Endothelial cell (in vitro differentiated cells): ENCODE data around the gene INPP4A. TPM values are rescaled to one million over a fixed set of nuclear protein-coding genes. Genes with fewer than 3 reads are reported as not detected.

Experiments
- DNase-seq: peaks from one replicate; pipeline ENCODE4 v3.0.0; 2021; ENCODE audit warnings: low spot score
- H3K27ac Mint-ChIP-seq: one replicate; pipeline ENCODE4 v1.8.0; 2021; ENCODE audit warnings: mixed read lengths, inconsistent platforms; ENCODE audit not compliant: unreplicated experiment
- H3K27me3 Mint-ChIP-seq: one replicate; pipeline ENCODE4 v1.8.0; 2021; ENCODE audit warnings: mild to moderate bottlenecking, moderate library complexity, mixed read lengths, inconsistent platforms; ENCODE audit not compliant: unreplicated experiment
- H3K36me3 Mint-ChIP-seq: one replicate; pipeline ENCODE4 v1.8.0; 2021; ENCODE audit warnings: mild to moderate bottlenecking, low read depth, mixed read lengths, inconsistent platforms; ENCODE audit not compliant: unreplicated experiment
- H3K4me1 Mint-ChIP-seq: one replicate; pipeline ENCODE4 v1.8.0; 2021; ENCODE audit warnings: mild to moderate bottlenecking, mixed read lengths, inconsistent platforms; ENCODE audit not compliant: unreplicated experiment
- H3K4me3 Mint-ChIP-seq: one replicate; pipeline ENCODE4 v1.8.0; 2021; ENCODE audit warnings: mild to moderate bottlenecking, mixed read lengths, inconsistent platforms; ENCODE audit not compliant: unreplicated experiment
- H3K9me3 Mint-ChIP-seq: one replicate; pipeline ENCODE4 v1.8.0; 2021; ENCODE audit warnings: mixed read lengths, inconsistent platforms; ENCODE audit not compliant: unreplicated experiment
- total RNA-seq: library from RNA; stranded (reverse); fragmentation: NEBNext Ultra II Directional; extraction: Animal tissue kit (Norgen Biotek cat#: 25700); gene quantifications from one replicate; pipeline ENCODE4 v1.2.1, GENCODE V29; 2021; ENCODE audit not compliant: unreplicated experiment
- TF ChIP-seq, protein P1 (sequence below): fragments of 200-600 bp; sonication (generic); IDR thresholded peaks from one replicate; pipeline ENCODE4 v1.5.0; 2021; ENCODE audit warnings: antibody characterized with exemption; ENCODE audit not compliant: unreplicated experiment

INPP4A gene
- total RNA-seq, 1 donor from 2014 or later: 26.8 TPM

DNA sequence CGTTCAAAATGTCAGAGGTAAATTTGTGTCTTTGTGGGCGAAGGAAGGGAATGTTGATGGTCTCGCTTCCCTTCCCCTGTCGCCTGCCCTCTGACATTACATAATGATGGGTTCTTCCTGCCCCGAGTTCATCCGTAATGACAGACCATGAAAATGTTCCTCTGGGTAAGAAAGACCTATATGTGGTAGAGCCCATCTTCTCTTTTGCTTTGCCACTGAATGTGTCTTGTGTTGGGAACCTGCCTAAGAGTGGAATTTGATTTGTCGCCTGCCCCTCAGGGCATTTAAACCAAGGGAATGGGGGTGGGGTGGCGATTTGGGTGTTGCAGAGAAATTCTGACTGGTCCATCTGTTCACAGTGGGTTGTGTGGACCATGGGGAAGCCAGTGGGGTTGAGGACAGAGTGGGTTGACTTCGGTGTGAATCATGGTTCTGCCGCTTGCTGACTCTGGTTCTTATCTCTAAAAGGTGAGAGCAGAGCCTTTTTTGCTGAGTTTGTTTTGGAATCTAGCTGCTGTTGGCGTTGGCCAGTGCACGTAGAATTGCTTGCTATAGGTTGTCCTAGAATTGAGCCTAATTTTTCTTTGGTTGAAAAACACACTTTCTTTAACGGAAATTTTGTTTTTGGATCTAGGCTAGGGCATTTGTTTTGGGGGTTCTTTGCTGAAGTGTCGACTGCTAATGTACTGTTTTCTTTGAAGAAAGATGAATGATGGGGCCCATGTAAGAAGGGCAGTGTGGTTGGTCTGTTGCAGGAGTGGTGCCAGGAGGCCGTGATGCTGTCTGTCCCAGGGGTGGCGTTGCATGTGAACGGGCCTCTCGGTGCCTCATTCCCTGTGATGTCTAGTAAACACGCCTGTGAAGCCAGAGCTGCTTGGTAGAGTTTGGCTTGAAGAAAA lies 1.3 kb downstream of the INPP4A start:
- Mint-ChIP-seq H3K4me1 (peaks cover 11% of the 10 kb centered on the region), H3K27me3 (peaks cover 3% of the 10 kb centered on the region), H3K36me3 (peaks cover 3% of the 10 kb centered on the region), H3K4me3 (peak overlapping the region; percentile 98), H3K9me3 (no peaks in the 10 kb centered on the region), H3K27ac (peak overlapping the region; percentile 88)
- TF ChIP-seq, protein P1, sequence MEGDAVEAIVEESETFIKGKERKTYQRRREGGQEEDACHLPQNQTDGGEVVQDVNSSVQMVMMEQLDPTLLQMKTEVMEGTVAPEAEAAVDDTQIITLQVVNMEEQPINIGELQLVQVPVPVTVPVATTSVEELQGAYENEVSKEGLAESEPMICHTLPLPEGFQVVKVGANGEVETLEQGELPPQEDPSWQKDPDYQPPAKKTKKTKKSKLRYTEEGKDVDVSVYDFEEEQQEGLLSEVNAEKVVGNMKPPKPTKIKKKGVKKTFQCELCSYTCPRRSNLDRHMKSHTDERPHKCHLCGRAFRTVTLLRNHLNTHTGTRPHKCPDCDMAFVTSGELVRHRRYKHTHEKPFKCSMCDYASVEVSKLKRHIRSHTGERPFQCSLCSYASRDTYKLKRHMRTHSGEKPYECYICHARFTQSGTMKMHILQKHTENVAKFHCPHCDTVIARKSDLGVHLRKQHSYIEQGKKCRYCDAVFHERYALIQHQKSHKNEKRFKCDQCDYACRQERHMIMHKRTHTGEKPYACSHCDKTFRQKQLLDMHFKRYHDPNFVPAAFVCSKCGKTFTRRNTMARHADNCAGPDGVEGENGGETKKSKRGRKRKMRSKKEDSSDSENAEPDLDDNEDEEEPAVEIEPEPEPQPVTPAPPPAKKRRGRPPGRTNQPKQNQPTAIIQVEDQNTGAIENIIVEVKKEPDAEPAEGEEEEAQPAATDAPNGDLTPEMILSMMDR: no peak
- DNase-seq: no peak

DNA sequence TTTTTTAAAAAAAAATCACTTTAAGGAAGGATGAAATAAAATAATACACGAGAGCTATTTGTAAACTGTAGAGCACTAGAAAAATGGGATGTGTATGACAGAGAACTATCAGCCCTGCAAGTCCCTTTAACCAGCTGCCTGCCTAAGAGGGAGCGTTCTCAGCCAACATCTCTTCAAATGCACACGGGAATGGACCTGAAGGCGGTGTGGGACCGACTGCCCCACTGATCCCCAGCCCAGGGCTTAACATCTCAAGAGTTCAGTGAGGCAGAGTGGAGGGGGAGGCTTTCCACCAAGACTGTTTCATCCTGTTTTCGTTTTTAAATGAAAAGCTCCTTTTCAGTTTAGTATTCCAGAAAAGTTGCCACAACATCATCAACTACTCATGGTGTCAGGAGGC lies 2.2 kb downstream of the INPP4A start:
- H3K4me3 Mint-ChIP-seq: no peak overlapping the region
- H3K4me1 Mint-ChIP-seq: peaks cover 14% of the 10 kb centered on the region
- no peaks in the 10 kb centered on the region for H3K9me3 Mint-ChIP-seq
- DNase-seq: no peak
- no peak overlapping the region for H3K27ac Mint-ChIP-seq
- H3K36me3 Mint-ChIP-seq: peaks cover 3% of the 10 kb centered on the region
- TF ChIP-seq, protein P1: no peak
- peaks cover 3% of the 10 kb centered on the region for H3K27me3 Mint-ChIP-seq

DNA sequence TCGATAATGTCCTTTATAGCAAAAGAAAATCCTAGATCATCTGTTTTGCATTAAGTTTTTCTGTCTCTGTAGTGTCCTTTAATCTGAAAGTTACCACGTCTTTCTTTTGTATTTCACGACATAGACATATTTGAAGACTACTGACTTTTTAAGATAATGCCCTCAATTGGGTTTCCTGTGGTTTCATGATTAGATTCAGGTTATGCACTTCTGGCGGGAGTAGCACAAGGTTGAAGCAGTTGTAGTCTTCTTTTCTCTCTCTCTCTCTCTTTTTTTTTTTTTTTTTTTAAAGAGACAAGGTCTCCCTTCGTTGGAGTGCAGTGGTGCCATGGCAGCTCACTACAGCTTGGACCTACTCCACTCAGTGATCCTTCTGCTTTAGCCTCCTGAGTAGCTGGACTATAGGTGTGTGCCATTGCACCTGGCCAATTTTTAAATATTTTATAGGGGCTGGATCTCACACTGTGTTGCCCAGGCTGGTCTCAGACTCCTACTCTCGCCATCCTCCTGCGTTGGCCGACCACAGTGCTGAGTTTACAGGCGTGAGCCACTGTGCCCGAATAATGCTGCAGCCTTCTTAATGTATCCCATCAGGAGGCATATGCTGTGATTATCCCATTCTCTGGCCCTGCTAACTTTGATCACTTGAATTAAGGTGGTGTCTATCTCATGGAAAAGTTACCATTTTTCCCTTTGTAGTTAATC lies 3.9 kb downstream of the INPP4A start:
- no peak for DNase-seq
- TF ChIP-seq, protein P1: no peak
- Mint-ChIP-seq H3K9me3 (no peaks in the 10 kb centered on the region), H3K4me3 (no peak overlapping the region), H3K36me3 (peaks cover 3% of the 10 kb centered on the region), H3K4me1 (peaks cover 14% of the 10 kb centered on the region), H3K27ac (no peak overlapping the region), H3K27me3 (peaks cover 7% of the 10 kb centered on the region)

DNA sequence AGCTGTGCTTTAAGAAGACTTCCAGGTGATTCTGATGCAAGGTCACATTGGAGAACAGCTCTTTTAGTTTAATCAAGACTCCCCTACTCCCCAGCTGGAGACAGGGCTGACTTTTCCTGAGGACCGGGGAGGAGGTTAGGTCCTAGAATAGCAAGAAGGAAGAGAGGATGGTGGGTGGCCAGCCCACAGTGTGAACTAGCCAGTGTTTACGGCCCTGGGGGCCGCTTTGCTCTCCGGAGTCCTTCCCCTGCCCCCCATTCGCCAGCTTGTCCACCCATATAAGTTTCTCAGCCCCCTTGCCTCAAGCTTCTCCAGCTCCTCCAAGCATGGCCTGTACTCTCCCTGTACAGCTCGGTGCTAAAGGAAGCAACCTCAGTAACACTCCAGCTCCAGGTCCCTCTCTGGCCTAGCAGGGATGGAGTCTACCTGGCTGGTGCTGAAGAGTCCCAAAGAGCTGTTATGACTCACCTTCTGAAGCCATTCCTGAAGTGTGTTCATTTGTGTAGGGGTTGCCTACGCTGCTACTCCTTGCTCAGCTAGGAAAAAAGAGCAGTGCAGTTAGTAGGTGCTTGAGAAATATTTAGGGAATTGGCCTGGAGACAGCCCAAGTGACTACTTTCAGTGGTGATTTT lies 7.9 kb downstream of the INPP4A start:
- H3K27me3 Mint-ChIP-seq: peaks cover 12% of the 10 kb centered on the region
- DNase-seq: no peak
- no peak overlapping the region for H3K27ac Mint-ChIP-seq
- H3K4me1 Mint-ChIP-seq: peaks cover 17% of the 10 kb centered on the region
- no peaks in the 10 kb centered on the region for H3K36me3 Mint-ChIP-seq
- H3K9me3 Mint-ChIP-seq: no peaks in the 10 kb centered on the region
- TF ChIP-seq, protein P1: no peak
- no peak overlapping the region for H3K4me3 Mint-ChIP-seq
